Measurements from ENCODE around the gene ANKRD1.

- TF ChIP-seq, protein P1, sequence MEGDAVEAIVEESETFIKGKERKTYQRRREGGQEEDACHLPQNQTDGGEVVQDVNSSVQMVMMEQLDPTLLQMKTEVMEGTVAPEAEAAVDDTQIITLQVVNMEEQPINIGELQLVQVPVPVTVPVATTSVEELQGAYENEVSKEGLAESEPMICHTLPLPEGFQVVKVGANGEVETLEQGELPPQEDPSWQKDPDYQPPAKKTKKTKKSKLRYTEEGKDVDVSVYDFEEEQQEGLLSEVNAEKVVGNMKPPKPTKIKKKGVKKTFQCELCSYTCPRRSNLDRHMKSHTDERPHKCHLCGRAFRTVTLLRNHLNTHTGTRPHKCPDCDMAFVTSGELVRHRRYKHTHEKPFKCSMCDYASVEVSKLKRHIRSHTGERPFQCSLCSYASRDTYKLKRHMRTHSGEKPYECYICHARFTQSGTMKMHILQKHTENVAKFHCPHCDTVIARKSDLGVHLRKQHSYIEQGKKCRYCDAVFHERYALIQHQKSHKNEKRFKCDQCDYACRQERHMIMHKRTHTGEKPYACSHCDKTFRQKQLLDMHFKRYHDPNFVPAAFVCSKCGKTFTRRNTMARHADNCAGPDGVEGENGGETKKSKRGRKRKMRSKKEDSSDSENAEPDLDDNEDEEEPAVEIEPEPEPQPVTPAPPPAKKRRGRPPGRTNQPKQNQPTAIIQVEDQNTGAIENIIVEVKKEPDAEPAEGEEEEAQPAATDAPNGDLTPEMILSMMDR (IDR thresholded peaks at IDR 0.05), result no peak
- TF ChIP-seq EZH2 (IDR thresholded peaks at IDR 0.05; ENCODE audit: borderline replicate concordance, insufficient read depth, low read depth, low read length, poor library complexity, severe bottlenecking), result no peak
These were observed 48.3 kb downstream of the ANKRD1 start for GRCh38 chr10:90872648-90873020.

Data from B cell (primary cell).